PFSK-1 (cell line): ENCODE results near the gene GPC6.

ENCODE experiments used
- FOXP2 ChIP-seq: optimal IDR thresholded peaks from 2 replicates; pipeline ENCODE3; 2011; ENCODE audit warnings: borderline replicate concordance, control low read depth, inconsistent platforms; ENCODE audit not compliant: insufficient read depth; ENCODE audit errors: extremely low read length, extremely low read depth
- POLR2AphosphoS5 ChIP-seq: IDR thresholded peaks from 2 replicates; pipeline ENCODE4 v1.6.1; 2012; ENCODE audit warnings: low read depth, mild to moderate bottlenecking, control low read depth, low read length, moderate library complexity
- SIN3A ChIP-seq: IDR thresholded peaks from 2 replicates; pipeline ENCODE4 v1.6.1; 2012; ENCODE audit warnings: mild to moderate bottlenecking, low read length, moderate library complexity, borderline replicate concordance; ENCODE audit not compliant: insufficient read depth
- TAF1 ChIP-seq: IDR thresholded peaks from 2 replicates; pipeline ENCODE4 v1.6.1; 2012; ENCODE audit warnings: low read length, control low read depth, borderline replicate concordance; ENCODE audit not compliant: insufficient read depth
- TF ChIP-seq, protein P1 (sequence below), 2 experiments: IDR thresholded peaks; 2 replicates each; pipeline versions ENCODE4 v1.6.1 to v1.8.0; 2011 to 2012; ENCODE audit warnings: low read depth in 2 of 2, low read length in 2 of 2, control low read depth in 1 of 2, inconsistent platforms in 1 of 2, mild to moderate bottlenecking in 1 of 2, moderate library complexity in 1 of 2; ENCODE audit not compliant: insufficient read depth in 1 of 2

Gene GPC6

DNA sequence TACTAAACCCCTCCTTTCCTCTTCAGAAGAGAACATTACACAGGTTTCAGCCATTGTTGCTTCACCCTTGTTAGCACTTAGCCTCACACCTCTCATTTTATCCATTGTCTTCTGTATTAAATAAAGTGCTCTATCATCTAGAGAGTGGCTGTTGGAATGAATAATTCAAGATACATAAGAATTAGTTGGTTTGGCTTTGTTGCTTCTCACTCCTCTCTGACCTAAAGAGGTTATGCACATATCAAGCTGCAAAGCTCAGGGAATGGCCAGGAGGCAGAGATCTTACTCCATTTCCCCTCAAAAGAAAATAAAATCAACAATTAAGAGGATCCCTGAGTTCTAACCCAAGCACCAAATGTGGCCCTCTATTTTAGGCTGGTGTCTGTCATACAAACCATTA is 1173.2 kb downstream of the GPC6 start:
- TF ChIP-seq SIN3A (no peak), TAF1 (no peak), FOXP2 (no peak), POLR2AphosphoS5 (no peak)
- TF ChIP-seq, protein P1, sequence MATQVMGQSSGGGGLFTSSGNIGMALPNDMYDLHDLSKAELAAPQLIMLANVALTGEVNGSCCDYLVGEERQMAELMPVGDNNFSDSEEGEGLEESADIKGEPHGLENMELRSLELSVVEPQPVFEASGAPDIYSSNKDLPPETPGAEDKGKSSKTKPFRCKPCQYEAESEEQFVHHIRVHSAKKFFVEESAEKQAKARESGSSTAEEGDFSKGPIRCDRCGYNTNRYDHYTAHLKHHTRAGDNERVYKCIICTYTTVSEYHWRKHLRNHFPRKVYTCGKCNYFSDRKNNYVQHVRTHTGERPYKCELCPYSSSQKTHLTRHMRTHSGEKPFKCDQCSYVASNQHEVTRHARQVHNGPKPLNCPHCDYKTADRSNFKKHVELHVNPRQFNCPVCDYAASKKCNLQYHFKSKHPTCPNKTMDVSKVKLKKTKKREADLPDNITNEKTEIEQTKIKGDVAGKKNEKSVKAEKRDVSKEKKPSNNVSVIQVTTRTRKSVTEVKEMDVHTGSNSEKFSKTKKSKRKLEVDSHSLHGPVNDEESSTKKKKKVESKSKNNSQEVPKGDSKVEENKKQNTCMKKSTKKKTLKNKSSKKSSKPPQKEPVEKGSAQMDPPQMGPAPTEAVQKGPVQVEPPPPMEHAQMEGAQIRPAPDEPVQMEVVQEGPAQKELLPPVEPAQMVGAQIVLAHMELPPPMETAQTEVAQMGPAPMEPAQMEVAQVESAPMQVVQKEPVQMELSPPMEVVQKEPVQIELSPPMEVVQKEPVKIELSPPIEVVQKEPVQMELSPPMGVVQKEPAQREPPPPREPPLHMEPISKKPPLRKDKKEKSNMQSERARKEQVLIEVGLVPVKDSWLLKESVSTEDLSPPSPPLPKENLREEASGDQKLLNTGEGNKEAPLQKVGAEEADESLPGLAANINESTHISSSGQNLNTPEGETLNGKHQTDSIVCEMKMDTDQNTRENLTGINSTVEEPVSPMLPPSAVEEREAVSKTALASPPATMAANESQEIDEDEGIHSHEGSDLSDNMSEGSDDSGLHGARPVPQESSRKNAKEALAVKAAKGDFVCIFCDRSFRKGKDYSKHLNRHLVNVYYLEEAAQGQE (IDR thresholded peaks at IDR 0.05; ENCODE audit: insufficient read depth in 1 of 2, low read depth in 2 of 2, low read length in 2 of 2): no peak

DNA sequence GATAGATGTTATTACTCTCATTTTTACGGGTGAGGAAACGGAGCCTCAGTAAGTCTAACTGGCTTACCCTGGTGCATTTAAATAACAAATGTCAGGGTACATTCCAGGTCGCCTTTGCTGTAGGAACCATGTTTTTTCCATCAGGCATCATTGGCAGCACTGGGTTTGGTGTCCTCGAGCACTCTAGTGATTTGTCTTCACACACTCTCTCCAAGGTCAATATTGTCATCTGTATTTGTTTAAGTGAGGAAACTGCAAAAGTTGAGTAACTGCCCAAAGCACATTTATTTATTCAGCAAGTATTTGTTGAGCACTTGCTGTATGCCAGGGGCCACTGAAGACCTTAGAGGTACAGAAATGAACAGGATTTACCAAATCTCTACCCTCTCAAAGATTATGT is 1174.3 kb downstream of the GPC6 start:
- TF ChIP-seq, protein P1 (IDR thresholded peaks at IDR 0.05; ENCODE audit: insufficient read depth in 1 of 2, low read depth in 2 of 2, low read length in 2 of 2): no peak
- TF ChIP-seq TAF1: no peak
- no peak for TF ChIP-seq POLR2AphosphoS5
- TF ChIP-seq FOXP2: no peak
- no peak for TF ChIP-seq SIN3A

DNA sequence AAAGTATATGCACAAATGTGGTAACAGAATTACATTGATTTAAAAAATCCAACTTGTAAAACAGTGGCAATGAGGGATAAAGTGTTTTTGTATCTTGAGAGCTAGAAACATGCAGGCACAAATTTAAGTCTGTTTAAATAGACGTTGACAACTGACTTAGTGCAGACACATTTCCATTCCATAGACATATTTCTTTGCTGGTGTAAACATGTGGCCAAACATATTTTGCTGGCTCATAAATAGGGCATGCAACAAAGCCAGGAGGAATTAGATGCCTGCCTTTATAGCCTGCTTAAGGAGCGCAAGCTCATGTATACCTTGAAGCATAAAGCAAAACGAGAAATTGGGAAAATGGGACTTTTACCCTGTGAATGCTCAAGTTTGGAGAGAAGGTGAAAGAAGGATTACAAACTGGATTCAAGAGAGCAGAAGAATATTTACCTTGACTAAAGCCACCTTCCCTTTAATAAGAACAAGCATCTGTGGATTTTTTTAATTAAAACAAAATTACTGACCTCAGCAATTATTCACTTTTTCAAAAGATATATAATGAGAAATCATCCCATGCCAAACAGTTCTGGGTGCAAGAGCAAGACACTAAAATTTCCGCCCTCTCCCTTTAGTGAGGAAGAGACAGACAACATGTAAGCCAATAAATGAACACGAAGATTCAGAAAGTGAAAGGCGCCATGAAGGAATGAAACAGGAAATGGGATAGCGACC is 1181.9 kb downstream of the GPC6 start:
- TF ChIP-seq POLR2AphosphoS5: no peak
- no peak for TF ChIP-seq TAF1
- TF ChIP-seq, protein P1 (IDR thresholded peaks at IDR 0.05; ENCODE audit: insufficient read depth in 1 of 2, low read depth in 2 of 2, low read length in 2 of 2): no peak
- TF ChIP-seq FOXP2: no peak
- no peak for TF ChIP-seq SIN3A

DNA sequence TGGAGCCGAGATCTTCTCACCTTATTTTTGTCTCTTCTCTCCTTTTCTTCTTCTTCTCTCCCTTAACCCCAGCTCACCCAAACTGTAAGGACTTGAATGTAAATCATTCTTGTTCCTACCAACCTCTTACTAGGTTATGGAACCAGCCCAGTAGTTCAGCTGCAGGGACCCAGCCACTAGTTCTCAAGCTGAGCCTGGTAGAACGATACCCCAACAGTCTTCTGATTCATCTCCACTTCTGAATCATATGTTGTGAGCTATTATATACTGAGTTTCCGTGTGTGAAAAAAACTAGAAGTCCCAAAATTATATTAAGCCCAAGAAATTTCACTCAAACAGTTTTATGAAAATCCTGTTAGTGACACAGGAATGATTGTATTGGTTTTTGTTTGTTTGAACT is 1185.1 kb downstream of the GPC6 start:
- TF ChIP-seq POLR2AphosphoS5: no peak
- TF ChIP-seq SIN3A: no peak
- no peak for TF ChIP-seq FOXP2
- no peak for TF ChIP-seq TAF1
- TF ChIP-seq, protein P1 (IDR thresholded peaks at IDR 0.05; ENCODE audit: insufficient read depth in 1 of 2, low read depth in 2 of 2, low read length in 2 of 2): no peak

DNA sequence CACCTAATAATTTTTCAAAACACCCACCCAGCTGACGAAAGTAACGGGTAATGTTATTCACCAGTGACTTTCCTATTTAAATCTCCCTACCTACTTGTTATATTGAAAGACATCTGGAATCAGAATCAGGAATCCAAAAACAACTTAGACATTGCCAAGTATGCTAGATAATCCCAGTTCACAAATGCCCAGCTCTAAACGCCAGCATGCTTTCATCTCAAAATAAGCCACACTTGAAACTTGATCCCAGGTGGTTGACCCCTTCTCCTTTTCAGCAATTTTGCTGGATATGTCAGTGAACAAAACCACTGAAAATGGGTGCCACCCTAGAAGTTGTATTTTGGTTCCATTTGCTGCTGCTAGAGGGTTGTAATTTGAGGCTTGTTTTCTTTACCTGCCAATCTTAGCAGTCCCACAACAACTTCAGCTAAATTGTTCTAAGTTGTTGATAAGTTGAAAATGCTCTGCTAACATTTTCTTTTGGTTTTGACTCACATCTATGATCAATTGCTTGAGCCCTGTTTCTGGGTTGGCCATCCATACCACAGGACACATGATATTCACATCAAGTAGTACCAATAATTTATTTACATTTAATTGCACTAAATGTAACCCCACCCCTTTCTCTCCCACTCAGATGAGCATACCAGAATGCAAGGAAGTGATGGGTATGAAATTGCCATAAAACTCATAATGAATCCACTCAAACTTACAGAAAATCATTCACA is 1186.4 kb downstream of the GPC6 start:
- TF ChIP-seq SIN3A: no peak
